GM21528 (cell line): Measurements from ENCODE around the gene UFSP2.

Experiments used
- ATAC-seq: cut with Tn5 transposase; IDR thresholded peaks from one replicate; pipeline ENCODE4 v1.9.1; 2021; ENCODE audit warnings: mild to moderate bottlenecking, moderate library complexity; ENCODE audit not compliant: unreplicated experiment, low FRiP score

UFSP2 gene

DNA sequence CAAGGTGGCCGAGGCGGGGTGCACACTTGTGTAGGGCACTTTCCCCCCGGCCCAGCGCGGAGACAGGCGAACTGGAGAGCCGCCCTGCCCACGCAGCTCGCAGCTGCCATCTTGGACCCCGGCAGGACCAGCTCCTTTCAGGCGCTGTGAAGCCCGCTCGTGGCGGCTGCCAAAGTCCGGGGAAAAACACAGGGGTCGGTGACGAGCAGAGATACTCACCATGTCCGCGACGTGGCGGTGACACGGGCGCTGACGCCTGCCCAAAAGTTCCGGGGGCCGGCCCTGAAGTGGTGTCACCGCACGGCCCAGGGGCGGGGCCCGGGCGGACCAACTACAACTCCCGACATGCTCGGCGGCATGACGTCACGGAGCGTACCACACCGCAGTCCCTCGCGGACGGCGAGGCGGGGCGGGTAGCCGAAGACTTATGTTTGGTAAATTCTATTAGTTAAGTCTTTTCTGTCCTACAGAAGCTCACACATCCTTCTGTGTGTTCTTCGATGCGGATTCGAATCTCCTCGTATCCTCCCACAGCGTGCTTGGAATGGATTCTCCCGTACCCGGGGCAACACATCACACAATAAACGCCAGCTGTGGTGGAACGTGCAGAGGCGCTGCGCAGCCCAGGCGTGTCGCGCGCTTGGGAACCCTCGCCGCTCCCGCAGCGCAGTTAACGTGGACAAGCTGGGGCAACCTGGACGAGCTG is at the start of gene UFSP2:
TSS of gene UFSP2 (minus strand) at position 318 of the 706 bp plus-strand sequence. CDS start at position 222, 96 bp downstream.
- peak; percentile 97 for ATAC-seq

- no peak for ATAC-seq
Measured at GRCh38 chr4:185473247-185473646, 47.5 kb upstream of the UFSP2 start.

DNA sequence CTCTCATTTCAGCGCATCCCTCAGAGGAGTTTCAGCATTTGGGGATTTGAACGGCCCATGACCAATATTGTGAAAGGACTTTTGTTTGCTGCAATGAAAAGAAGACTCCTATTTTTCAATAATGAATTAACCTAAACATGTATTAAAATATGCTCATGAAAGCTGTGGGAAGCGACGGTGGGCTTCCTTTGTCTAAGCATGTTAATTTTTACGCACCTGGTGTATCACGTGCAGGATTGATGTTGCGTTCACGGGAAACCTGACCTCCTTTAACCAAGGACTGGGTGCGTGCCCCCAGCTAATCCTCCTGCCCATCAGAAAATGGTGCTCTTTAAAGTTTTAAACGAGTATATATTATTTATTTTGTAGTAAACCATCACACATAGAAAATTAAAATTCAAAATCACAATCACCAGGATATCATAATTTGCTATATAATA is 46.4 kb upstream of the UFSP2 start:
- no peak for ATAC-seq

- peak; percentile 91 for ATAC-seq
Measured at GRCh38 chr4:185471235-185472102, 45.7 kb upstream of the UFSP2 start, which contains the start of gene CCDC110. Gene CCDC110 (minus strand): TSS chr4:185471733. CDS start chr4:185471683, 50 bp downstream.

DNA sequence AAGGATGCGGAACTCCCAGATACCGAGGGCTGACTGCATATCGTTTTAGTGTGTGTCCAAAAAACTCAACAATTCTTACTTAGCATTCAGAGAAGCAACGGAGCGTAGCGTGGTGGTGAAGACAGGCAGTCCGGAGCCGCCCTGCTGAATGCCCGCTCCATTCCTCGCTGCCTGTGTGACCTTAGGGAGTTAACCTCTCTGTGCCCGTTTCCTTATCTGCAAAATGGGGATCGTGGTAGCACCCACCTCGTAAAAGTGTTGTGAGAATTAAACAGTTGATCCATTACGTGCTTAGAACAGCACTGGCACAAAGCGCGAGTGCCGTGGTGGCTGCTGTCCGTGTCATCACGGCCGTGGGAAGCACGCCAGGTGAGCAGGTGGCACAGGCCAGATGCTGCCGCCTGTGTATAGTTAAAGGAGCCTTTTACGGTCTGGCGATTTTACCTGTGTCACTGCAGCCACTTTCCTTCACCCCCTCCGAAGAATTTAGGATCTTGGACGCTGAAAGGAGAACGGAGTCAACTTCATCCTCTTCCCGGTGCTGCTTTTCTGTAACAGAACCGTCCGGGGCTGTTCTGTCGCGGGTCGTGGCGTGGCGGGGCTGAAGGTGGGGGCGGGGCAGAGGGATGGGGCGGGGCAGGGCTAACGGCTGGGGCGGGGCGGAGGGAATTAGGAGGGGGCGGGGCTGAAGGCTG is 44.9 kb upstream of the UFSP2 start:
- ATAC-seq, result no peak

DNA sequence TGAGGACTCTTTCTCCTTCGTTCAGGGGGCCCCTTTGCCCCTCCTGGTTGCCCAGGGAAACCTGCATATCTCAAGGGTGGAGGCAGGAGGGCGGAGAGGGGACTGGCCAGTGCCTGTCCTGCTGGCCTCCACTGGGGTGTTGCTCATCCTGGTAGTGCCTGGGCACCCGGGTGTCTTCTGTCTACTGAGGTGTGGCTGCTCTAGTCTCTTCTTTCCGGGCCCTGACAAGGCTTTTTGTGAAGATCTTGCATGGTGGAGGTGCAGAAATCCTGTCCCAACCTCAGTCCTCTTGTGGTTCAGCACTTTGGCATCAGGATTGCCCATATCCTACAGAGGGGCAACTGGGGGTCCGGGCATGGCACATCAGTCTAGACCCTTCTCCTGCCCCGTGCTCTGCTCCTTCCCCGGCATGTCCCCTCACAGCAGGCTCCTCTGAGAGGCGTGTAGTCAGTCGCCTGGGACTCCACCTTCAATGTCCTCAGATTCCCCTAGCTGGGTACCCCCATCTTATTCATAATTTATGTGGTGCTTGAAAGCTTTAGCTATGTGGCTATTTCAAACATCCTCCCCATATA is 43.9 kb upstream of the UFSP2 start:
- no peak for ATAC-seq

- no peak for ATAC-seq
Measured at GRCh38 chr4:185468999-185469398, 43.2 kb upstream of the UFSP2 start.

DNA sequence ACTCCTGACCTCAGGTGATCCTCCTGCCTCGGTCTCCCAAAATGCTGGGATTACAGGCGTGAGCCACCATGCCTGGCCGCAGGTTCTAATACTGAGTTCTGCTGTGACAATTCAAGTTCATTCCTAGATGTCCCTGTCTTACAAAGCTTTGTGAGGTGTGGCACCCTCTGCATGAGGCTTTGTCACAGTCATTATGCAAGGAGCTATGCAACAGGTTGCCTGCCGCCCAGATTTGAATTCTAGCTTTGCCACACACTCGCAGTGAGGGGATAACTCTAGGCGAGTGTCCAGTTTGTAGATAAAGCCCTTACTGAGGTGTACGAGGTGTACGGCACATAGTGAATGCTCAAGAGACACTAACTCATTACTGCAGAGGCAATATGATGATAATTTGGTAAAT is 42.2 kb upstream of the UFSP2 start:
- ATAC-seq, result no peak

- no peak for ATAC-seq
Measured at GRCh38 chr4:185467101-185467500, 41.3 kb upstream of the UFSP2 start.

- no peak for ATAC-seq
Measured at GRCh38 chr4:185465707-185466106, 39.9 kb upstream of the UFSP2 start.

- ATAC-seq, result no peak
Measured at GRCh38 chr4:185464887-185465286, 39.1 kb upstream of the UFSP2 start.

DNA sequence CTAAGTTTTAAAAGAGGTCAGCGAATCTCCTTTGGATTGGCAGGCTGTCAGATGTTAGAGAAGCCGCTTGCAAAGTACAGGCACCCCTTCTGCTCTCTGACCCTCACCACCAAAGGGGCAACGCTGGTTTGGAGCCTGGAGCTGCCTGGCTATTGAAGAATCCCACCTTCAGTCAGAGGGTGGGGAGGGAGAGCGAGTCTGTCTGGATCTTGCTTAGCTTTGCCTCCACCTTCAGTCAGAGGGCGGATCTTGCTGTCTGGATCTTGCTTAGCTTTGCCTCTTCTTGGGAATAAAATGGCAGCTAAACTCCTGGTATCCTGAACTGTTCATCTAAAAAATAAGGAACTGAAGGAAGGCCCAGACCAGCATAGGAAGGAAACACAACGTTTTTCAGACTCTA is 38.4 kb upstream of the UFSP2 start:
- no peak for ATAC-seq

DNA sequence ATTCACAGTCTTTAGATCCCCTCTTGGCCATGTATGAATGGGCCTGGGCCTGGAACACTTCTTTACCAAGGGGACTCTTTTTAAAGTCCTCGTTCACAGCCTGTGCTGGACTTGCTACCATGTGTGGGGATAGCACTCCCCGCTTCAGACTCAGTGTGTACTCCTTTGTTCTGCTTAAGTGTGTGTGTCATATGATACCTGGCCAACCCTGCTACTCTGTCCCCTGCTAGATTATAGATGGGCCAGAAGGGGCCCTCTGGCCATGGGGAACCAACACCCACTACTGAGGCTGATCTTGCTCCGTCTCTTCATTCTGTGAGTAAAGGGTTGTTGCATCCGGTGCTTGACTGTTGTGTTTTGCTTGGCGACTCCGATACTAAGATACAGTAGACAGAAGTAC is 37.8 kb upstream of the UFSP2 start:
- no peak for ATAC-seq

DNA sequence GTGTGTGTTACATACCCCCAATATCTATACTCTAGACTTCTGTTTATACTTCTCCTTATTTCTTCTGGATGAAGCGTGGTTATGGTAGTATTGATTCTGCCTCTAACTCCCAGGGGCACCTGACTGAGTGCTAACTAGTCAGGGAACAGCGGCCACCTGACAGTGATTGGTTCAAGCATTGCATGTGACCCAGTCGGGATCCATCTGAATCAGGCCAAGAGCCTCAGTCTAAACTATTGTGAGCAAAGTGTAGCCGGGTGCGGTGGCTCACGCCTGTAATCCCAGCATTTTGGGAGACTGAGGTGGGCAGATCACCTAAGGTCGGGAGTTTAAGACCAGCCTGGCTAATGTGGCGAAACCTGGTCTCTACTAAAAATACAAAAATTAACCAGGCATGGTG is 35.8 kb upstream of the UFSP2 start:
- no peak for ATAC-seq

GRCh38 chr4:185457136-185457535 is 31.4 kb upstream of the UFSP2 start:
- no peak for ATAC-seq

GRCh38 chr4:185456131-185456530 is 30.4 kb upstream of the UFSP2 start:
- no peak for ATAC-seq

DNA sequence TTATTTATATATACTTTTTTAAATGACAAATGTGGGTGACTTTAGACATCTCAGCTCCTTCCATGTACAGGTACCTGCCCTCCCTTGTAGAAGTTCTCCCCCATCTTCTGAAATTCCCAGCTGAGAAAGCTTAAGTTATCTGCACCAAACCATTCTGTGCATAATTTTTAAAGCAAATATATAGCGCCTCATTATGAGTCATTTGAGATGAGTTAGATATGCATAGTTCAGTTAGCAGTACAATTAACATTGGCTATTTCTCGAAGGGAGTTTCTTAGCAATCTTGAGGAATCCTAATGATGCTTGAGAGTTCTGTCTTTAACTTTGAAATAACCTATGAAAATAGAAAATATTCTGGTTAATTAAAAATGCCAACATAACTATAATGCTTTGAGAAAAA is 19.4 kb upstream of the UFSP2 start:
- no peak for ATAC-seq

- no peak for ATAC-seq
Measured at GRCh38 chr4:185441479-185441878, 15.7 kb upstream of the UFSP2 start.

- no peak for ATAC-seq
Measured at GRCh38 chr4:185437809-185438208, 12.0 kb upstream of the UFSP2 start.

GRCh38 chr4:185435466-185435865 is 9.7 kb upstream of the UFSP2 start:
- no peak for ATAC-seq

DNA sequence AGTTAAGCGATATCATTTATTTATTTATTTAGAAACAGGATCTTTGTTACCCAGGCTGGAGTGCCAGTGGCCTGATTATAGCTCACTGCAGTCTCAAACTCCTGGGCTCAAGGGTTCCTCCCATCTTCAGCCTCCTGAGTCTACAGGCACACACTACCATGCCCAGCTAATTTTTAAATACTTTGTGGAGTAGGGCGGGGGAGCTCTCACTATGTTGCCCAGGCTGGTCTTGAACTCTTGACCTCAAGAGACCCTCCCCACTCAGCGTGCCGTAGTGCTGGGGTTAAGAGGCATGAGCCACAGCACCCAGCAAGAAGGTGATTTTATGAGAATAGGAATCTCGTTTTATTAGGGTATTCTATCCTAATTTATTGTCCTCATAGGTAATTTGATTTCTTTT is 3.9 kb upstream of the UFSP2 start:
- ATAC-seq, result no peak
